Inflammatory macrophage (primary cell): ENCODE data around the gene SPIRE2.
"Not testable (repeated sequence)": the region's sequence is repeated elsewhere in the genome, so short reads cannot be mapped to it uniquely, and the experiment has no call there.

Source experiments
- DNase-seq, 2 donors: peaks; one replicate each; pipeline ENCODE4 v3.0.0-alpha.2; 2020 to 2022
- total RNA-seq, 18 experiments: gene quantifications; one replicate each; lab custom pipeline; 2026; ENCODE audit warnings: mixed read lengths in 6 of 18, inconsistent platforms in 2 of 18; lab: John Stamatoyannopoulos, UW

The SPIRE2 gene, protein sequence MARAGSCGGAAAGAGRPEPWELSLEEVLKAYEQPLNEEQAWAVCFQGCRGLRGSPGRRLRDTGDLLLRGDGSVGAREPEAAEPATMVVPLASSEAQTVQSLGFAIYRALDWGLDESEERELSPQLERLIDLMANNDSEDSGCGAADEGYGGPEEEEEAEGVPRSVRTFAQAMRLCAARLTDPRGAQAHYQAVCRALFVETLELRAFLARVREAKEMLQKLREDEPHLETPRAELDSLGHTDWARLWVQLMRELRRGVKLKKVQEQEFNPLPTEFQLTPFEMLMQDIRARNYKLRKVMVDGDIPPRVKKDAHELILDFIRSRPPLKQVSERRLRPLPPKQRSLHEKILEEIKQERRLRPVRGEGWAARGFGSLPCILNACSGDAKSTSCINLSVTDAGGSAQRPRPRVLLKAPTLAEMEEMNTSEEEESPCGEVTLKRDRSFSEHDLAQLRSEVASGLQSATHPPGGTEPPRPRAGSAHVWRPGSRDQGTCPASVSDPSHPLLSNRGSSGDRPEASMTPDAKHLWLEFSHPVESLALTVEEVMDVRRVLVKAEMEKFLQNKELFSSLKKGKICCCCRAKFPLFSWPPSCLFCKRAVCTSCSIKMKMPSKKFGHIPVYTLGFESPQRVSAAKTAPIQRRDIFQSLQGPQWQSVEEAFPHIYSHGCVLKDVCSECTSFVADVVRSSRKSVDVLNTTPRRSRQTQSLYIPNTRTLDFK
- total RNA-seq: 0.19 to 3.5 (median 1.2) reads per million in 18 experiments

DNA sequence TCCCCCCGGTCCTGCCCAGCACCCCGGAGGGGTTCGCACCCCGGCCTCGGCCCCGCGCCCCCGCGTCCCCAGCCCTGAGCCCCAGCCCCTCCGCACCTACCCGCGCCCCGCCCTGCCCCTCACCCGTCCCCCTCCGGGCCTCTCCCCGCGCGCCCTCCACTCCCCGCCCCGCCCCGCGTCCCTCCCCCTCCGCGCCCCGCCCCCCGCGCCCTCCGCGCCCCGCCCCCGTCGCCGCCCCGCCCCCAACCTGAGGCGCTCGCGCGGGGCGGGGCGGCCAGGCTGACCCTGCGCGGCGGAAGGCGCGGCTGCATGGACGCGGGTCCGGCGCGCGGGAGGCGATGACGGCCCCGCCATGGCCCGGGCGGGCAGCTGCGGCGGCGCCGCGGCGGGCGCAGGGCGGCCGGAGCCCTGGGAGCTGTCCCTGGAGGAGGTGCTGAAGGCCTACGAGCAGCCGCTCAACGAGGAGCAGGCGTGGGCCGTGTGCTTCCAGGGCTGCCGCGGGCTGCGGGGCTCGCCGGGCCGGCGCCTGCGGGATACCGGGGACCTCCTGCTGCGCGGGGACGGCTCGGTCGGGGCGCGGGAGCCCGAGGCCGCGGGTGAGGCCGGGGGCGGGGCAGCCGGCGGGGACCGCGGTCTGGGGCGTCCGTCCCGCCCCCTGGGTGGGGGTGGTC is at the start of gene SPIRE2:
SPIRE2 (plus strand) TSS at position 277 of the 671 bp plus-strand sequence; CDS start at position 353, 76 bp downstream.
- peak; percentile 63 to 84 for DNase-seq

DNA sequence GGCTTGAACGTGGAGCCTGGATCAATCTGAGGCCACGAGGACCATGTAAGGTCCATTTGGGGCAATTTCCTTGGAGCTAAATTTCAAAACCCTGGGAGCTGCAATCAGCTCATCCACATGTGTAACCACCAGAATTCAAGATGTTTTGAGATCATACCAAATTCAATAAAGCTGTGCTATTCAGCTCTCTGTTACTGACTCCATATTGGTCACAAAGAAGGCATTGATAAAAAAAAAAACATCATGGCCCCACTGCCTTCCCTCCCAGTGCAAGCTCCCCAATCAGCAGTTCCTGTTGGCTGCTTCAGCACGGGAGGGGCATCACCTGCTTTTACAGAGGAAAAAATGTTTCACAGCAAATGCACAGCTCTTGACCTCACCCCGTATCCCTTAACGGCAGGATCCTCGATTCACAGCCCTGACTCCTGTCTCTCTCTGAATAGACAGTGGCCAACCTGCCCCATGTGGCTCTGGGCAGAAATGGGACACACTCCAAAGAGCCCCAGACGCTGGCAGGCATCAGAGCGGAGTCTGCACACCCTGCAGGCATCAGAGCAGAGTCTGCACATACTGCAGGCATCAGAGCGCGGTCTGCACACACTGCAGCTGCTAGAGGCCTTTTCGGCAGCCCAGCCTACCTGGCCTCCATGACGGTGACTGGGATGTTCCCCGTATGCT is 48.9 kb upstream of the SPIRE2 start:
- DNase-seq: no peak

DNA sequence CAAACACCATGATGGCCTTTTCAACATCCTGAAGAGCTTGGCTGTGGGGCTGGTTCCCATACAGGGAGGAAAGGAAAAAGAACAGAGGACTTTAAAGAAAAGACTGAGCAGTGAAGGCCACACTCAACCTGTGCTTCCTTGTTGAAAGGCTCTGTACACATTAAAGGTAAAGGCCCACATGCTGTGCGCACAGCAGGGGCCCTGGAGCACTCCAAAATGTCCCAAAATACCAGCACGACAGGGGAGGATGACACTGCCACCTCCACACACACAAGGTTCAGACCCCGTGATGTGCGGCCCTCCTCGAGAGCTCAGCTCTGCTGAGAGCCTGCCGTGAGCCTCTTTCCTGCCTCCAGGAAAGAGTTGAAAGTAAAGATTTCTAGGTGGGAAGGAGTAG is 48.4 kb upstream of the SPIRE2 start:
- no peak for DNase-seq

DNA sequence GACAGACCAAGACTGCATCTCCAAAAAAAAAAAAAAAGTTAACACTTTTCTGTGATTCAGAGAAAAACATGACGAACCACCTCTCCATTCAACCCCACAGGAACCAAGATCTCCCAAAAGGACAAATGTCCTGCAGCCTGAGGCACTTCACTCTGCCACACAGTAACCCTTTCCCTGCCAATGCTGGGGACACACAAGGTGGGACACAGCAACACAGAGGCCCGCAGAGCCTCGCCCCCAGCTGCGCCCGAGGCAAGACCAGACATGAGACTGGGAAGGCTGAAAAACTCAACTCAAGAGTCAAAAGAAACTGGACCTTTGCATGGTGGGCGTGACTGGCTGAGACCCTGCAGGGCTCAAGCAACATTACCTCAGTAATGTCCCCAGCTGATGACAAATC is 45.8 kb upstream of the SPIRE2 start:
- no peak for DNase-seq

DNA sequence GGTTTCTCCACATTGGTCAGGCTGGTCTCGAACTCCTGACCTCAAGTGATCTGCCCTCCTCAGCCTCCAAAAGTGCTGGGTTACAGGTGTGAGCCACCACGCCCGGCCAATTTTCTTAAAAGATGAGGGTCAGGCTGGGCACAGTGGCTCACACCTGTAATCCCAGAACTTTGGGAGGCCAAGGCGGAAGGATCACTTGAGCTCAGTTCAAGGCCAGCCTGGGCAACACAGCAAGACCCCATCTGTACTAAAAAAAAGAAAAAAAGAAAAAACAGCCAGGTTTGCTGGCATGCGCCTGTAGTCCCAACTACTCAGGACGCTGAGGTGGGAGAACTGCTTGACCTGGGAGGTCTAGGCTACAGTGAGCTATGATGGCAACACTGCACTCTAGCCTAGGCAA is 44.3 kb upstream of the SPIRE2 start:
- DNase-seq: not testable (repeated sequence)

DNA sequence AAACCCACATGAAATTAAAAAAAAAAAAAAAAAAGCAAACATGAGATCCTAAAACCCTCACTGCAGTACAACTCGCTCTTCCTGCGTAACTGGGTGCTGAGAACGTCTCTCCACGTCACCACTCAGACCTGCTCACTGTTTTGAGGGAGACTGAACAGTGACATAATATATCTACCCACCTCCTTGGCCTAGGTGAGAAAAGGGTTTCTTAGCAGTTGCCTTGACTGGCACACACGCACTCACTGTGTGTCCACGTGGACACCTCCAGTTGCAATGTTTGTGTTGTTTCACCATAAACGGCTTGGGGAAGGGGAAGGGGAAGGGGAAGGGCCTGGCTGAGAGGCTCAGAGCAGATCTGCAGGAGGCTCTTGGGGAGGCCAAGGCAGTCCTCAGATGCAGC is 43.9 kb upstream of the SPIRE2 start:
- DNase-seq: peak in 1 of 2 donors; percentile 11

DNA sequence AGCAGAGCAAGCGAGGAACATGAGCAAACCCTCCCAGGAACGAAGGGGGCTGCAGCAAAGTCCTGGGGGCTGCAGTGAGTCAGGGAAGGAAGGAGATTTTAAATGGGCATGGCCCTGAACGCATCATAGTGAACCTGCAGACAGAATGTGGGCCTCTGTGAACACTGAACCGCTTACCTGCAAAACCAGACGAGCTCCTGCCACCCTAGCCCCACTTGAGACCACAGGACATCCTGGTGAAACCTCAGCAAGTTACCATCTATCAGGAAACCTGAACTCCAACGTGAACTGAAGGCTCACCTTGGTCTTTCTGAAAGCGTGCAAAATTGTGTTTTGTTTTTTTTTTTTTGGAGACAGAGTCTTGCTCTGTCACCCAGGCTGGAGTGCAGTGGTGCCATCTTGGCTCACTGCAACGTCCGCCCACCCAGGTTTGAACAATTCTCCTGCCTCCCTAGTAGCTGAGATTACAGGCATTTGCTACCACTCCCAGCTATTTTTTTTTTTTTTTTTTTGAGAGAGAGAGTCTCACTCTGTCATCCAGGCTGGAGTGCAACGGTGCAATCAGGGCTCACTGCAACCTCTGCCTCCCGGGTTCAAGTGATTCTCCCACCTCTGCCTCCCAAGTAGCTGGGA is 42.6 kb upstream of the SPIRE2 start:
- no peak for DNase-seq

DNA sequence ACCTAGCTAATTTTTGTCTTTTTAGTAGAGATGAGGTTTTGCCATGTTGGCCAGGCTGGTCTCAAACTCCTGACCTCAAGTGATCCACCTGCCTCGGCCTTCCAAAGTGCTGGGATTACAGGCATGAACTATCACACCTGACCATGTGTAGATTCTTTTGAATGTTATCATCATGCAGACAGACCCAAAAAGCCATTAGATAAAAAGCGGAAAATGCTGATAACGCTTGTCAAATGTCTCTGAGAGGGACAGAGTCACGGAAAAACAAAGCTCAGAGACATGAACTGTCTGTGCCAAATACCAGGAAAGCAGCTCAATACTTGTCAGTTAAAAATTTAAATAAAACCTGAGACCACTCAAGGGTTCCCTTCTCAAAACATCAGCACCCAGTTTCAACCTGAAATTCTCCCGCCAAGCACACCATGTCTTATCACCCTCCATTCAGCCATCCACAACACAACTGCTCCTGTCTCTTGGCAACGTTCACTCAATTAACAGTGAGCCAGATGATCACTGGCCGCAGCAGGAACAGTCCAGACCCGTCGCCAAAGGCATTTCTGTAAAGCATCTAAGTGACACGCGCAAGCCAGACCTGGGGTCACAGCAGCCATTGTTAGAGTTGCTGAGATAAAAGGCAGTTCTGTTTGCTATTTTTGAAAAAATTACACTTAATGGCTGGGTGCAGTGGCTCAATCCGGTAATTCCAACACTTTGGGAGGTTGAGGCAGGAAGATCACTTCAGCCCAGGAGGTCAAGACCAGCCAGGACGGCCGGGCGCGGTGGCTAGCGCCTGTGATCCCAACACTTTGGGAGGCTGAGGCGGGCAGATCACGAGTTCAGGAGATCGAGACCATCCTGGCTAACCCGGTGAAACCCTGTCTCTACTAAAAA is 41.6 kb upstream of the SPIRE2 start:
- no peak for DNase-seq

DNA sequence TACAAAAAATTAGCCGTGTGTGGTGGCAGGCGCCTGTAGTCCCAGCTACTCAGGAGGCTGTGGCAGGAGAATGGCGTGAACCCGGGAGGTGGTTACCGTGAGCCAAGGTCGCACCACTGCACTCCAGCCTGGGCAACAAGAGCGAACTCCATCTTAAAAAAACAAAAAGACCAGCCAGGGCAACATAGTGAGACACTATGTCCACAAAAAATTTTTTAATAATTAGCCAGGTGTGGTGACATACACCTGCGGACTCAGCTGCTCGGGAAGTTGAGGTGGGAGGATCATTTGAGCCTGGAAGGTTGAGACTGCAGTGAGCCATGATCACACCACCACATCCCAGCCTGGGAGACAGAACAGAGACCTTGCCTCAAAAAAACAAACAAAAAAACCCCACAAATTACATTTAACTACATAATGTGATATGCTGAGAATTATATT is 40.9 kb upstream of the SPIRE2 start:
- DNase-seq: no peak

DNA sequence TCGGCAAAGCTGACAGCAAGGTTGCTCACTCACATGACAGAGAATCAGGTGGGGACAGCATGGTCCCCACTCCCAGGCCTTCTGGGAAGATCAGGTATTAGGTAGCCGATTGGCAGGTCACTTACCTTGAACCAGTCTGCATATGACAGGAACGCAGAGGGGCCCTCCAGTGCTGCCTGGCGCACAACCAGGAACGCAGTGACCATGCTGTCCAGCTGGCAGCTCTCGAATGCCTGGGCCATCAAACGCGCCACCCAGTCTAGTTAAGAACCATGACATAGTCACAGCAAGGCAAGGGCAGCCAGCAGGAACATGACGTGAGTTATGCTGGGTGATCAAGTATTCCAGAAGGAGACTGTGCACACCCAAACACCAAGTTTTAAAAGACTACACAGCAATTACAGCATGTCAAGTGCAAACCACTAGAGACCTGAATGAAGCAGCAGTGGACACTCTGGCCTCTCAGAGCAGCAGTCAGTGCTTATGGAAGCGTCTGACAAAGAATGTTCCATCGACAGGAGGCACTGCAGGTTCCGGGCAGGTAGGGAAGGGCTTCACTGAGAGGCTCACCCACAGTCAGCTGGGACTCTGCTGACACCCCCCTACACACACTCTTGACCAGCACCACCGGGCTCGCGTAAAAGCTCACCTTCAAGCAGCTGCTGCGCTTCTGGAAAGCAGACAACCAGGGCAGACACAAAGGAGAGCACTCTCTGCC is 36.8 kb upstream of the SPIRE2 start:
- no peak for DNase-seq

DNA sequence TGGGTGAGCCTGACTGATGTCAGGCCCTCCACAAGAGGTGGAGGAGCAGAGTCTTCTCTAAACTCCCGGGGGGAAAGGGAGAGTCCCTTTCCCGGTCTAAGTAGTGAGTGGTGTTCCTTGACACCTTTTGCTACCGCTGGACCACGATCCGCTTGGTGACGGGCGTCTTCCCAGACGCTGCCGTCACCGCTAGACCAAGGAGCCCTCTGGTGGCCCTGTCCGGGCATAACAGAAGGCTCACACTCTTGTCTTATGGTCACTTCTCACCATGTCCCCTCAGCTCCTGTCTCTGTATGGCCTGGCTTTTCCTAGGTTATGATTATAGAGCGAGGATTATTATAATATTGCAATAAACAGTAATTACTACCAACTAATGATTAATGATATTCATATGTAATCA is 35.2 kb upstream of the SPIRE2 start:
- peak; percentile 47 to 52 for DNase-seq

DNA sequence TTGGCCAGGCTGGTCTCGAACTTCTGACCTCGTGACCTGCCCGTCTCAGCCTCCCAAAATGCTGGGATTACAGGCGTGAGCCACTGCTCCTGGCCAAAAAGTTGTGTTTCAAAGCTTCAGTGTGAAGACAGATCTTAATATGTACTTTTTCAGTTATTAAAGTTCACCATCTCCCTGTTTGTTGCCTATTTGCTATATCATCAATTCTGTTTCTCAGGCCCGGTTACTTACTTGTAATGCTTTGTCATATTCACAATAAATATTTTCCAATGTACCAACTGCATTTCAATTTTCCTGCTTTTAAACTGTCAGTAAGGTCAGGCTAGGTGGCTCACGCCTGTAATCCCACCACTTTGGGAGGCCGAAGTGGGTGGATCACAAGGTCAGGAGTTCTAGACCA is 34.3 kb upstream of the SPIRE2 start:
- DNase-seq: no peak

DNA sequence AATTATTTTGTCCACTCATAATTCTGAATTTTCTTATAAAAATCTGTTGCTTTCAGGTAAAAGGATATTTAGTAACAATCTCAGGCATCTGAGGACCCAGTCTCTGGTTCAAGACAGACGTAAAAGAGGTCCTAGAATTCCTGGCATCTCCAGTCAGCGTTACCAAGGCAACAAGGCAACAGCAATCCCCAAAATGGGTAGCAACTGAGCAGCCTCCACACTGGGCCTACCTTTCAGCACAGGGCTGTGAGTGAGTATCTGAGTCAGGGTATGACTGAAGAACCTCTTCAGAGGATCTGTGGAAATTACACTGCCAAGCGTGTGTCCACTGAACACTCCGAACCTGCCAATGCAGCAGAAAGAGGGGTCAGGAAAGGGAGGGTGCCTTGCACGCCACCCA is 32.6 kb upstream of the SPIRE2 start:
- DNase-seq: no peak

DNA sequence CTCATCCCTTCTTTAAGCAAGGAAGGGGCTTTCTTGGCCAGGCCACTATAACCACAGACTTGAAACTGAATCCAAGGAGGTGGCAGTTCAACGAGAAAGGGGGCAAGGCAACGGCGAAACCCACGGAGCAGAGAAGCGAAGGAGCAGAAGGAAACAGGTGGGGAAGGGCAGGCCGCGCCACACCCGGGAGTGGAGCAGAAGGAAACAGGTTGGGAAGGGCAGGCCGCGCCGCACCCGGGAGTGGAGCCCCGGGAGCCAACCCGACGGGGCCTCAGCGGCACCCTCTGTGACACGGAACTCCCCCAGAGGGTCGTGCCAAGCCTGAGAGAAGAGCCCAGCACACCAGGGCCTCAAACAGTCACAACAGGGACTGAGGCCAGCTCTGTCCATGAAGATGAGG is 32.2 kb upstream of the SPIRE2 start:
- DNase-seq: no peak

DNA sequence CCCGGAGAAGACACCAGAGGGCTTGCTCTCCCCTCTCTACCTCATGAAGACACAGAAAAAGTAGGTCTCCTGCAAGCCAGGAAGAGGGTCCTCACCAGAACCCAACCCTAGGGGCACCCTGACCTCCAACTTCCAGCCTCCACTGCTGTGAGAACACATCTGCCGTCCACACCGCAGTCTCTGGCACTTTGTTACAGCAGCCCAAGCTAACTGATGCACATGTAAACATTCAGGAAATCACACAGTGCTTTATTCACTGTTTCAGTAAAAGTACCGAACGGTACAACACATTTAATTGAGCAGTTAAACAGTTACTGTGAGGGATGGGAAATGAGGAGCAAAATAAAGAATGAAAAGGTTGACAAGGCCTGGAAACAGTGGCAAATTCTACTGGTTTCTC is 30.1 kb upstream of the SPIRE2 start:
- no peak for DNase-seq

DNA sequence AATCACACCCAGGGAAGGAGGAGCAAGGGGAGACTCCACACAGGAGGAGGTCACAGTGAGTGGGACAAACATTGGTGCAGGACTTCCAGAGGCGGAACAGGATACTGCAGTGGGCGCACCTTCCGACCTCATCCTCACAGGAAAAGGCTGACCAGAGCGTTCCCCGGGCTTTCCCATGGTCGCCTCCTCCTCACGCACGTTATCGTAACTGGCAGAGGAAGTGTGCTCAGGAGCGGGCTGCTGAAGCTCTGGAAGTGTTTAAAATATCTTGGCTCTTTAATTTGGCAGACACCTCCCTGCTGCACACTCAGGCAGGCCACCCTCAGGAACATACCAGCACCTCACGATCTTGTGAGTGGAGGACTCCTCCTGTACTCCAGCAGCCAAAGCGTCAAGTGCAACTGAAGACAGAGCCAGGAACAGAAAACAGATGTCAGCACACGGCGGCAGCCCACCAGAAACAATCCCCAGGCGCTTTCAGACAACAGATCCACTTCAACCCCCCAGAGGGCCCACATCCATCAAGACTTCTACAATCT is 29.4 kb upstream of the SPIRE2 start:
- DNase-seq: no peak

DNA sequence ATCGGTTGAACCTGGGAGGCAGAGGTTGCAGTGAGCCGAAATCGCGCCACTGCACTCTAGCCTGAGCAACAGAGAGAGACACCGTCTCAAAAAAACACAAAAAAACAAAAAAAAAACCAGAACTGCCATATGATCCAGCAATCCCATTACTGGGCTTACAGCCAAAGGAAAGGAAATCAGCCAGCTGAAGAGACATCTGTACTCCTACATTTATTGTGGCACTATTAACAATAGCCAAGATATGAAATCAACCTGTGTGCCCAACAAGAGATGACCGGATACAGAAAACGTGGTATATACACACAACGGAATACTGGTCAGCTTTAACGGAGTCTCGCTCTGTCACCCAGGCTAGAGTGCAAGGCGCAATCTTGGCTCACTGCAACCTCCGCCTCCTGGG is 26.5 kb upstream of the SPIRE2 start:
- DNase-seq: no peak

DNA sequence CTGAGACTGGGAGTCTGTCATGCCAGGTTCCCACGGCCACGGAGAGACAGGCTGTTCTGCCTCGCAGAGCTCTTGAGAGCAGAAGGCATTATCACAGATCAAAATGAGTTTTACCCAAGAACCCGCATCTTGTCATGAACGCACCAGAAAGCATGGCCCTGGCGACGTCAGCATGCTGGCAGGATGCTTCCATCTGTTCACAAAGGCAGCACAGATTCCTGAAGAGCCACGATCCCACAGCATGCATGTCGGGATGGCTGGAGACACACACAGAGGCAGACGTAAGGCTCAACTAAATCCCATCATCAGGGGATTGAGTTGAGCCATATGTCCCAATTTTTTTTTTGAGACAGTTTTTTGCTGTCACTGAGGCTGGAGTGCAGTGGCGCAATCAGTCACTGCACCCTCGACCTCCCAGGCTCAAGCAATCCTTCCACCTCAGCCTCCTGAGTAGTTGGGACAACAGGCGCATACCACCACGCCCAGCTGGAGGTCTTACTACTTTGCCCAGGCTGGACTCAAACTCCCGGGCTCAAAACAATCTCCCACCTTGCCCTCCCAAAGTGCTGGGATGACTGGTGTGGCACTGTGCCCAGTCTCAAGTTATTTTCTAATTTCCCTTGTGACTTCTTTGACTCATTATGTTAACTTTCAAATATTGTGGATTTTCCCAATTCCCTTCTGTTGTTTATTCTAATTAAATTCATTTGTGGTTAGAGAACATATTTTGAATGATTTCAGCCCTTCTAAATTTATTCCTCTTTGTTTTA is 23.0 kb upstream of the SPIRE2 start:
- peak in 1 of 2 donors; percentile 18 for DNase-seq

DNA sequence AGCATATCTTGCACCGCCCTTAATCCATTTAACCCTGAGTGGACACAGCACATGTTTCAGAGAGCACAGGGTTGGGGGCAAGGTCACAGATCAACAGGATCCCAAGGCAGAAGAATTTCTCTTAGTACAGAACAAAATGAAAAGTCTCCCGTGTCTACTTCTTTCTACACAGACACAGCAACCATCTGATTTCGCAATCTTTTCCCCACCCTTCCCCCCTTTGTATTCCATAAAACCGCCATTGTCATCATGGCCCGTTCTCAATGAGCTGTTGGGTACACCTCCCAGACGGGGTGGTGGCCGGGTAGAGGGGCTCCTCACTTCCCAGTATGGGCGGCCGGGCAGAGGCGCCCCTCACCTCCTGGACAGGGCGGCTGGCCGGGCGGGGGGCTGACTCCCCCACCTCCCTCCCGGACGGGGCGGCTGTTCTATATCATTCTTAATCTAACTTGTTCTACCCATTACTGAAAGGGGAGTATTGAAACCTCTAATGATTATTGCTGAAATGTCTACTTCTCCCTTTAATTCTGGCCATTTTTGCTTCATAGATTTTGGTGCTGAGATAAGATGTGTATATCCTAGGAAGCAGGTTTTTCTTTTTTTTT is 21.6 kb upstream of the SPIRE2 start:
- DNase-seq: not testable (repeated sequence)
